B cell (primary cell): ENCODE measurements around the gene RNF152. TPM values are rescaled to one million over a fixed set of nuclear protein-coding genes. Genes with fewer than 3 reads are reported as not detected.

Source experiments
- ATAC-seq: fragments of 200-7000 bp; cut with Tn5 transposase; one replicate; pipeline ENCODE4 v1.10.0; 2021; ENCODE audit warnings: low read depth, mild to moderate bottlenecking, moderate number of reproducible peaks, moderate library complexity
- CTCF ChIA-PET: fragments of 350-600 bp; sonication (Branson Sonifier 250); formaldehyde crosslinking; loops from one replicate; lab custom pipeline; 2021; ENCODE audit warnings: antibody characterized with exemption, inconsistent platforms; lab: Charles Lee
- POLR2A ChIA-PET: fragments of 350-600 bp; sonication (Branson Sonifier 250); formaldehyde crosslinking; loops from one replicate; lab custom pipeline; 2021; ENCODE audit warnings: antibody characterized with exemption; lab: Charles Lee
- DNase-seq: peaks from one replicate; pipeline ENCODE4 v3.0.0; 2013
- H2AFZ ChIP-seq: 2 replicates; pipeline ENCODE4 v1.6.1; 2012; ENCODE audit warnings: mild to moderate bottlenecking, low read depth, low read length; ENCODE audit not compliant: insufficient read depth, poor library complexity, severe bottlenecking
- H3K27ac ChIP-seq, 2 donors: 1 replicate in 1 of 2; 2 replicates in 1 of 2; pipeline ENCODE4 v1.5.1; 2012 to 2013; ENCODE audit warnings: low read length in 2 of 2, mild to moderate bottlenecking in 2 of 2, moderate library complexity in 1 of 2
- H3K27me3 ChIP-seq, 4 experiments: fragments of 200-600 bp in 1 of 4; sonication (generic) in 1 of 4; replicated peaks in 1 of 4; 1 replicate in 2 of 4; 2 replicates in 2 of 4; pipeline versions ENCODE4 v1.6.1 to v1.7.0; 2013 to 2016; ENCODE audit warnings: low read length in 3 of 4, mild to moderate bottlenecking in 2 of 4, mixed read lengths in 1 of 4, moderate library complexity in 1 of 4; ENCODE audit not compliant: insufficient read depth in 4 of 4, control insufficient read depth in 3 of 4; ENCODE audit errors: control extremely low read depth in 1 of 4
- H3K36me3 ChIP-seq, 2 experiments: replicated peaks in 1 of 2; 1 replicate in 1 of 2; 2 replicates in 1 of 2; pipeline versions ENCODE4 v1.6.1 to v1.7.1; 2013; ENCODE audit warnings: low read length in 1 of 2; ENCODE audit not compliant: insufficient read depth in 2 of 2, control insufficient read depth in 1 of 2; ENCODE audit errors: control extremely low read depth in 1 of 2, extremely low read depth in 1 of 2
- H3K4me1 ChIP-seq, 2 donors: fragments of 200-600 bp in 1 of 2; sonication (generic) in 1 of 2; 1 replicate in 1 of 2; 2 replicates in 1 of 2; pipeline versions ENCODE4 v1.5.1 to v1.6.1; 2013 to 2017; ENCODE audit warnings: low read length in 2 of 2; ENCODE audit not compliant: control insufficient read depth in 2 of 2, insufficient read depth in 2 of 2
- H3K4me2 ChIP-seq: replicated peaks from 2 replicates; pipeline ENCODE3; 2012; ENCODE audit warnings: mild to moderate bottlenecking, low read depth, low read length; ENCODE audit not compliant: poor library complexity, severe bottlenecking
- H3K4me3 ChIP-seq, 5 experiments: fragments of 200-600 bp in 1 of 5; sonication (generic) in 1 of 5; 1 replicate in 3 of 5; 2 replicates in 2 of 5; pipeline versions ENCODE4 v1.5.1 to v1.7.0; 2011 to 2016; ENCODE audit warnings: low read length in 4 of 5, mild to moderate bottlenecking in 4 of 5, low read depth in 2 of 5, control low read depth in 1 of 5, moderate library complexity in 1 of 5; ENCODE audit not compliant: insufficient read depth in 1 of 5; ENCODE audit errors: control extremely low read depth in 1 of 5, extremely low read depth in 1 of 5
- H3K79me2 ChIP-seq: fragments of 200-600 bp; sonication (generic); one replicate; pipeline ENCODE4 v1.6.0; 2016; ENCODE audit warnings: low read length; ENCODE audit not compliant: control insufficient read depth, insufficient read depth
- H3K9ac ChIP-seq: fragments of 200-600 bp; sonication (generic); 2 replicates; pipeline ENCODE4 v1.6.1; 2017; ENCODE audit warnings: mild to moderate bottlenecking, low read length, moderate library complexity
- H3K9me3 ChIP-seq, 3 donors: one replicate each; pipeline versions ENCODE4 v1.6.1 to v1.7.1; 2013; ENCODE audit warnings: low read length in 2 of 3; ENCODE audit not compliant: control insufficient read depth in 2 of 3, insufficient read depth in 1 of 3; ENCODE audit errors: control extremely low read depth in 1 of 3
- H4K20me1 ChIP-seq: 2 replicates; pipeline ENCODE4 v1.6.0; 2012; ENCODE audit warnings: mild to moderate bottlenecking, low read length; ENCODE audit not compliant: insufficient read depth, control insufficient read depth, poor library complexity, severe bottlenecking
- H3K27ac Mint-ChIP-seq: one replicate; pipeline ENCODE4 v1.8.0; 2021; ENCODE audit warnings: mixed read lengths
- H3K27me3 Mint-ChIP-seq: one replicate; pipeline ENCODE4 v1.8.0; 2021; ENCODE audit warnings: mixed read lengths
- H3K4me1 Mint-ChIP-seq: one replicate; pipeline ENCODE4 v1.8.0; 2021; ENCODE audit warnings: mixed read lengths
- H3K4me3 Mint-ChIP-seq: one replicate; pipeline ENCODE4 v1.8.0; 2021; ENCODE audit warnings: mixed read lengths
- H3K9me3 Mint-ChIP-seq: one replicate; pipeline ENCODE4 v1.8.0; 2022; ENCODE audit warnings: mixed read lengths; ENCODE audit not compliant: insufficient read depth
- CTCF ChIP-seq: fragments of 200-600 bp; IDR thresholded peaks from one replicate; pipeline ENCODE4 v1.8.0; 2022; ENCODE audit warnings: antibody characterized with exemption, mild to moderate bottlenecking
- EZH2 ChIP-seq: IDR thresholded peaks from 2 replicates; pipeline ENCODE4 v1.6.1; 2012; ENCODE audit warnings: borderline replicate concordance, low read depth, mild to moderate bottlenecking, moderate library complexity, low read length; ENCODE audit not compliant: insufficient read depth, poor library complexity, severe bottlenecking
- WGBS: methylation state at CpG from one replicate; pipeline ENCODE4 v1.1.5; 2013; ENCODE audit warnings: missing lambda C conversion rate; ENCODE audit not compliant: insufficient coverage; 5-methylcytosine and 5-hydroxymethylcytosine counted together
- intact Hi-C: fragments of 100-400 bp; cut with micrococcal nuclease; formaldehyde crosslinking; loops from one replicate; pipeline ENCODE4 v1.10.0; 2022
- polyA plus RNA-seq: library from polyadenylated mRNA; depleted of rRNA; stranded (reverse); fragments of >200 nt; gene quantifications from 2 replicates; pipeline ENCODE4 v1.2.3, GENCODE V29; 2012
- total RNA-seq, 2 donors: library from RNA; stranded (reverse); fragments of 120-200 nt in 1 of 2; gene quantifications; 1 replicate in 1 of 2; 2 replicates in 1 of 2; pipeline versions ENCODE4 v1.2.3 to v1.2.4, GENCODE V29; 2013 to 2022

Gene RNF152
- total and polyA plus RNA-seq, 2 donors (not counting 1 experiment from before 2014, with no cell fraction given), result 0.49 TPM; not detected in 1

- Histone ChIP-seq H2AFZ (no peak overlapping the region), H3K4me1 (no peaks in the 10 kb centered on the region), H3K27ac (no peak overlapping the region), H3K4me3 (no peak overlapping the region), H3K4me2 (no peak overlapping the region), H4K20me1 (no peaks in the 10 kb centered on the region), H3K36me3 (no peaks in the 10 kb centered on the region), H3K9me3 (no peaks in the 10 kb centered on the region), H3K27me3 (no peaks in the 10 kb centered on the region), H3K9ac (no peak overlapping the region), H3K79me2 (no peaks in the 10 kb centered on the region)
- Mint-ChIP-seq H3K27me3 (no peaks in the 10 kb centered on the region), H3K27ac (no peak overlapping the region), H3K4me1 (no peaks in the 10 kb centered on the region), H3K9me3 (no peaks in the 10 kb centered on the region), H3K4me3 (no peak overlapping the region)
- WGBS, result 88% methylated on average over 5 of the region's 9 CpGs
- ATAC-seq (no peak), DNase-seq (no peak)
- no peak for TF ChIP-seq CTCF
- TF ChIP-seq EZH2, result no peak
- intact Hi-C loops, result no loop called here
- CTCF ChIA-PET, result no interaction called here
- POLR2A ChIA-PET, result no interaction called here
Measured at GRCh38 chr18:61854578-61855448, 38.0 kb downstream of the RNF152 start.

GRCh38 chr18:61853855-61854254 lies 39.0 kb downstream of the RNF152 start:
- no peak overlapping the region for H3K27ac Mint-ChIP-seq
- no peak overlapping the region for H3K4me3 Mint-ChIP-seq
- H3K4me1 ChIP-seq, result no peaks in the 10 kb centered on the region
- ChIA-PET CTCF (no interaction called here), POLR2A (no interaction called here)
- H3K4me2 ChIP-seq, result no peak overlapping the region
- no peak overlapping the region for H3K27ac ChIP-seq
- no peaks in the 10 kb centered on the region for H3K9me3 ChIP-seq
- no peaks in the 10 kb centered on the region for H3K27me3 ChIP-seq
- H4K20me1 ChIP-seq, result no peaks in the 10 kb centered on the region
- H3K36me3 ChIP-seq, result no peaks in the 10 kb centered on the region
- no peak overlapping the region for H3K4me3 ChIP-seq
- no peak for DNase-seq
- H3K9me3 Mint-ChIP-seq, result no peaks in the 10 kb centered on the region
- H3K9ac ChIP-seq, result no peak overlapping the region
- TF ChIP-seq CTCF (no peak), EZH2 (no peak)
- H3K4me1 Mint-ChIP-seq, result no peaks in the 10 kb centered on the region
- no peaks in the 10 kb centered on the region for H3K27me3 Mint-ChIP-seq
- intact Hi-C loops, result no loop called here
- no peak overlapping the region for H2AFZ ChIP-seq
- no peak for ATAC-seq
- H3K79me2 ChIP-seq, result no peaks in the 10 kb centered on the region
- WGBS, result 94% methylated on average over 3 of the region's 3 CpGs
